ENCODE results near the gene LRRC8E.

LRRC8E gene

DNA sequence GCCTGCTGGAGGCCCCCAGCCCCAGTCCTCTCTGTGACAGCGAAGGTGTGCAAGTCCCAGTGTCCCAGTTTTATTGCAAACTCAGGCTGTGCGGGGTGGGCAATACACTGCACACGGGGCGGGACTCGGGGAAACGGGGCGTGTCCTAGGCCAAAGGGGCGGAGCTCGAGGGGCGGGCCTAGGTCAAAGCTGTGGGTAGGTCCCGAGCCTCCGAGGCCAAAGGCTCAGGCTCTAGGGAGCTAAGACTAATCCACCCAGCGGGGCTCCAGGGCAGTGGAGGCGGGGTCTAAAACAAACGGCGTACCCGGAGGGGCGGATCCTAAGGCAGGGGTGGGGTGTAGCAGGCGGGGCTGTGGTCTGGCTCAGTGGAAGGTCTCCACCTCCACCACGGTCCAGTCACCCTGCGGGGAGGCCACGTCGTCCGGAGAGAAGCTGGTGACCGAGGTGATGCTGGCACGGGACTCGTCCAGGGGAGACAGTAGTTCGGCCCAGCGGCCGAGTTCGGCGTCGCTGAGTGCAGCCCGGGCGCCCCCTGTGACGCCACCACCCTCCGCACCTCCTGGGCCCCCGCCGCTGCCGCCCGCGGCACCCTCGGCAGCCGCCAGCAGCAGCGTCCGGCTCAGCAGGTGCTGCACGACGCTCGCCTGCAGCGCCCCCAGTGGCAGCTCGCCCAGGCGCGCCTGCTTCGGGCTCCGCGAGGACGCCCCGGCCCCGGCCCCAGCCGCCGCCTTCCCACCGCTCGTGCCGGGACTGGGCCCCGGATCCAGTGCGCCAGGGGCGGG, 19.4 kb upstream of the LRRC8E start:
- peak; percentile 93 for DNase-seq (ENCODE audit: low read depth)
- H3K4me3 ChIP-seq (ENCODE audit: low read depth, low read length) = peak overlapping the region; percentile 69
- TF ChIP-seq, protein P1, sequence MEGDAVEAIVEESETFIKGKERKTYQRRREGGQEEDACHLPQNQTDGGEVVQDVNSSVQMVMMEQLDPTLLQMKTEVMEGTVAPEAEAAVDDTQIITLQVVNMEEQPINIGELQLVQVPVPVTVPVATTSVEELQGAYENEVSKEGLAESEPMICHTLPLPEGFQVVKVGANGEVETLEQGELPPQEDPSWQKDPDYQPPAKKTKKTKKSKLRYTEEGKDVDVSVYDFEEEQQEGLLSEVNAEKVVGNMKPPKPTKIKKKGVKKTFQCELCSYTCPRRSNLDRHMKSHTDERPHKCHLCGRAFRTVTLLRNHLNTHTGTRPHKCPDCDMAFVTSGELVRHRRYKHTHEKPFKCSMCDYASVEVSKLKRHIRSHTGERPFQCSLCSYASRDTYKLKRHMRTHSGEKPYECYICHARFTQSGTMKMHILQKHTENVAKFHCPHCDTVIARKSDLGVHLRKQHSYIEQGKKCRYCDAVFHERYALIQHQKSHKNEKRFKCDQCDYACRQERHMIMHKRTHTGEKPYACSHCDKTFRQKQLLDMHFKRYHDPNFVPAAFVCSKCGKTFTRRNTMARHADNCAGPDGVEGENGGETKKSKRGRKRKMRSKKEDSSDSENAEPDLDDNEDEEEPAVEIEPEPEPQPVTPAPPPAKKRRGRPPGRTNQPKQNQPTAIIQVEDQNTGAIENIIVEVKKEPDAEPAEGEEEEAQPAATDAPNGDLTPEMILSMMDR (IDR thresholded peaks at IDR 0.05; ENCODE audit: insufficient read depth, low read depth, low read length, missing control alignments) = peak; percentile 82

- DNase-seq (ENCODE audit: low read depth) = peak; percentile 87
- H3K4me3 ChIP-seq (ENCODE audit: low read depth, low read length) = peak overlapping the region; percentile 69
- TF ChIP-seq, protein P1 (IDR thresholded peaks at IDR 0.05; ENCODE audit: insufficient read depth, low read depth, low read length, missing control alignments) = no peak
These were observed 18.8 kb upstream of the LRRC8E start for GRCh38 chr19:7869453-7869909.

GRCh38 chr19:7869910-7870511, 18.3 kb upstream of the LRRC8E start:
- H3K4me3 ChIP-seq (ENCODE audit: low read depth, low read length) = peak overlapping the region; percentile 69
- TF ChIP-seq, protein P1 (IDR thresholded peaks at IDR 0.05; ENCODE audit: insufficient read depth, low read depth, low read length, missing control alignments) = no peak
- DNase-seq (ENCODE audit: low read depth) = peak; percentile 77

- no peak overlapping the region for H3K4me3 ChIP-seq (ENCODE audit: low read depth, low read length)
- TF ChIP-seq, protein P1 (IDR thresholded peaks at IDR 0.05; ENCODE audit: insufficient read depth, low read depth, low read length, missing control alignments) = no peak
- DNase-seq (ENCODE audit: low read depth) = peak; percentile 88
These were observed 17.5 kb upstream of the LRRC8E start for GRCh38 chr19:7870571-7871436.

GRCh38 chr19:7871437-7872305, 16.6 kb upstream of the LRRC8E start:
- H3K4me3 ChIP-seq (ENCODE audit: low read depth, low read length) = no peak overlapping the region
- peak; percentile 91 for DNase-seq (ENCODE audit: low read depth)
- TF ChIP-seq, protein P1 (IDR thresholded peaks at IDR 0.05; ENCODE audit: insufficient read depth, low read depth, low read length, missing control alignments) = no peak
